Keratinocyte (primary cell): Measurements from ENCODE around the gene CLDN9. TPM values are rescaled to one million over a fixed set of nuclear protein-coding genes. Genes with fewer than 3 reads are reported as not detected.

Experiments
- DNase-seq: peaks from one replicate; pipeline ENCODE4 v3.0.0-alpha.2; 2011; ENCODE audit warnings: low read depth, missing footprints, low spot score
- FAIRE-seq: peaks from 2 replicates; lab custom pipeline; 2011; peaks lifted over from hg19 to GRCh38; lab: Jason Lieb, UNC
- H2AFZ ChIP-seq: 2 replicates; pipeline ENCODE4 v1.6.0; 2012; ENCODE audit warnings: low read length, control low read depth, inconsistent platforms; ENCODE audit not compliant: control insufficient read depth
- H3K27ac ChIP-seq: 2 replicates; pipeline ENCODE4 v1.5.1; 2011; ENCODE audit warnings: low read length; ENCODE audit not compliant: control insufficient read depth, insufficient read depth
- H3K27me3 ChIP-seq: 3 replicates; pipeline ENCODE4 v1.6.0; 2011; ENCODE audit warnings: low read length; ENCODE audit not compliant: control insufficient read depth, insufficient read depth; ENCODE audit errors: extremely low read depth
- H3K36me3 ChIP-seq, 2 experiments: 2 replicates in 1 of 2; 3 replicates in 1 of 2; pipeline ENCODE4 v1.5.1; 2011; ENCODE audit warnings: low read length in 2 of 2, mild to moderate bottlenecking in 1 of 2; ENCODE audit not compliant: control insufficient read depth in 2 of 2, insufficient read depth in 2 of 2; ENCODE audit errors: extremely low read depth in 1 of 2
- H3K4me1 ChIP-seq: 3 replicates; pipeline ENCODE4 v1.5.1; 2011; ENCODE audit warnings: low read length; ENCODE audit not compliant: control insufficient read depth, insufficient read depth; ENCODE audit errors: extremely low read depth
- H3K4me2 ChIP-seq: 3 replicates; pipeline ENCODE4 v1.6.0; 2011; ENCODE audit warnings: low read depth, low read length; ENCODE audit not compliant: control insufficient read depth, insufficient read depth; ENCODE audit errors: extremely low read depth
- H3K4me3 ChIP-seq, 3 experiments: fragments of 200-600 bp in 1 of 3; sonication (generic) in 1 of 3; 2 replicates in 2 of 3; 3 replicates in 1 of 3; pipeline ENCODE4 v1.5.1; 2011 to 2016; ENCODE audit warnings: low read length in 3 of 3, mild to moderate bottlenecking in 3 of 3, control low read depth in 2 of 3, inconsistent platforms in 1 of 3, low read depth in 1 of 3, mixed read lengths in 1 of 3, mixed run types in 1 of 3, moderate library complexity in 1 of 3; ENCODE audit not compliant: control insufficient read depth in 2 of 3, insufficient read depth in 2 of 3; ENCODE audit errors: extremely low read depth in 1 of 3
- H3K79me2 ChIP-seq: 2 replicates; pipeline ENCODE4 v1.6.0; 2012; ENCODE audit warnings: low read length; ENCODE audit not compliant: control insufficient read depth, insufficient read depth
- H3K9ac ChIP-seq: 3 replicates; pipeline ENCODE4 v1.6.0; 2011; ENCODE audit warnings: low read length; ENCODE audit not compliant: control insufficient read depth, insufficient read depth; ENCODE audit errors: extremely low read depth
- H3K9me1 ChIP-seq: 3 replicates; pipeline ENCODE4 v1.6.0; 2011; ENCODE audit warnings: low read length; ENCODE audit not compliant: control insufficient read depth, insufficient read depth; ENCODE audit errors: extremely low read depth
- H3K9me3 ChIP-seq: 2 replicates; pipeline ENCODE4 v1.5.1; 2012; ENCODE audit warnings: low read depth, low read length; ENCODE audit not compliant: control insufficient read depth
- H4K20me1 ChIP-seq: 3 replicates; pipeline ENCODE4 v1.6.0; 2011; ENCODE audit warnings: low read length; ENCODE audit not compliant: control insufficient read depth, insufficient read depth; ENCODE audit errors: extremely low read depth
- EZH2 ChIP-seq: IDR thresholded peaks from one replicate; pipeline ENCODE4 v1.6.1; 2012; ENCODE audit warnings: inconsistent platforms, mild to moderate bottlenecking, low read length, moderate library complexity
- dilution Hi-C: fragments of 300-500 bp; cut with MboI; formaldehyde crosslinking; loops from one replicate; pipeline ENCODE4 v1.7.0; 2020; ENCODE audit warnings: low sequenced_read_pairs; ENCODE audit not compliant: extremely low pct_ligation_motif_present
- polyA plus RNA-seq, 5 experiments: library from polyadenylated mRNA; depleted of rRNA in 3 of 5; stranded (reverse) in 3 of 5; stranded (forward) in 1 of 5; unstranded in 1 of 5; fragments of >200 nt; gene quantifications; 1 replicate in 1 of 5; 2 replicates in 3 of 5; 3 replicates in 1 of 5; pipeline versions ENCODE4 v1.2.1 to v1.2.3, GENCODE V29; 2011 to 2012; ENCODE audit warnings: missing spikeins in 2 of 5, low read depth in 1 of 5, low replicate concordance in 1 of 5
- TF ChIP-seq, protein P1 (sequence below), 3 experiments: IDR thresholded peaks in 1 of 3; conservative IDR thresholded peaks in 1 of 3; optimal IDR thresholded peaks in 1 of 3; 2 replicates in 2 of 3; 3 replicates in 1 of 3; pipeline versions ENCODE3 to v1.5.1; 2011; ENCODE audit warnings: low read length in 3 of 3, mild to moderate bottlenecking in 3 of 3, moderate library complexity in 2 of 3, control low read depth in 1 of 3, inconsistent platforms in 1 of 3; ENCODE audit not compliant: insufficient read depth in 2 of 3; ENCODE audit errors: extremely low read depth in 1 of 3

The CLDN9 gene
- polyA plus RNA-seq, 1 donor (not counting 4 experiments of a cell fraction or from before 2014, with no cell fraction given), result not detected

DNA sequence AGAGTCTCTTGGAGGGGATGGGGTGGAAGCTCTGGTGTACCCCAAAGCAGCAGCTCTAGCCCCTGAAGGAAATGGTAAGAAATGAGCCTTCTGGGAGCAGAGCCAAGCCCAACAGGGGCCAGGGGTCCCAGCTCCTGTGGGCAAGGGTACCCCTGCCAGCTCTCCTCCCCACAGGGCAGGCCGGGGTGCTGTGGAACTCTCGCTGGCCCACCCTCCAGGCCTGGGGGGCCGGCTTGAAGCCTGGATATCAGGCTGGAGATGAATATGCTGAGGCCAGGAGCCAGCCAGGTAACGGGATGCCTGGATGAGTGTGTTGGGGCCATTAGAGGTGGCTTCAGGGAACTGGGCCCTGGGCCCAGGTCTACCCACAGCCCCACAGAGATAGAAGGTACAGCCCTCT lies 12.2 kb upstream of the CLDN9 start:
- peaks cover 4% of the 10 kb centered on the region for H3K4me1 ChIP-seq
- H4K20me1 ChIP-seq, result no peaks in the 10 kb centered on the region
- H3K9ac ChIP-seq, result no peak overlapping the region
- H3K79me2 ChIP-seq, result no peaks in the 10 kb centered on the region
- H3K4me2 ChIP-seq, result no peak overlapping the region
- FAIRE-seq (no peak), DNase-seq (no peak)
- TF ChIP-seq EZH2, result no peak
- TF ChIP-seq, protein P1, sequence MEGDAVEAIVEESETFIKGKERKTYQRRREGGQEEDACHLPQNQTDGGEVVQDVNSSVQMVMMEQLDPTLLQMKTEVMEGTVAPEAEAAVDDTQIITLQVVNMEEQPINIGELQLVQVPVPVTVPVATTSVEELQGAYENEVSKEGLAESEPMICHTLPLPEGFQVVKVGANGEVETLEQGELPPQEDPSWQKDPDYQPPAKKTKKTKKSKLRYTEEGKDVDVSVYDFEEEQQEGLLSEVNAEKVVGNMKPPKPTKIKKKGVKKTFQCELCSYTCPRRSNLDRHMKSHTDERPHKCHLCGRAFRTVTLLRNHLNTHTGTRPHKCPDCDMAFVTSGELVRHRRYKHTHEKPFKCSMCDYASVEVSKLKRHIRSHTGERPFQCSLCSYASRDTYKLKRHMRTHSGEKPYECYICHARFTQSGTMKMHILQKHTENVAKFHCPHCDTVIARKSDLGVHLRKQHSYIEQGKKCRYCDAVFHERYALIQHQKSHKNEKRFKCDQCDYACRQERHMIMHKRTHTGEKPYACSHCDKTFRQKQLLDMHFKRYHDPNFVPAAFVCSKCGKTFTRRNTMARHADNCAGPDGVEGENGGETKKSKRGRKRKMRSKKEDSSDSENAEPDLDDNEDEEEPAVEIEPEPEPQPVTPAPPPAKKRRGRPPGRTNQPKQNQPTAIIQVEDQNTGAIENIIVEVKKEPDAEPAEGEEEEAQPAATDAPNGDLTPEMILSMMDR (optimal IDR thresholded peaks at IDR 0.05 in 1 of 3, IDR thresholded peaks at IDR 0.05 in 1 of 3, conservative IDR thresholded peaks at IDR 0.05 in 1 of 3; ENCODE audit: extremely low read depth in 1 of 3, insufficient read depth in 2 of 3, low read length in 3 of 3), result no peak
- H3K36me3 ChIP-seq, result no peaks in the 10 kb centered on the region
- no peaks in the 10 kb centered on the region for H3K9me3 ChIP-seq
- H3K4me3 ChIP-seq, result no peak overlapping the region
- dilution Hi-C loops, result no loop called here
- H3K27me3 ChIP-seq, result no peaks in the 10 kb centered on the region
- H3K27ac ChIP-seq, result no peak overlapping the region
- H2AFZ ChIP-seq, result no peak overlapping the region
- no peaks in the 10 kb centered on the region for H3K9me1 ChIP-seq

DNA sequence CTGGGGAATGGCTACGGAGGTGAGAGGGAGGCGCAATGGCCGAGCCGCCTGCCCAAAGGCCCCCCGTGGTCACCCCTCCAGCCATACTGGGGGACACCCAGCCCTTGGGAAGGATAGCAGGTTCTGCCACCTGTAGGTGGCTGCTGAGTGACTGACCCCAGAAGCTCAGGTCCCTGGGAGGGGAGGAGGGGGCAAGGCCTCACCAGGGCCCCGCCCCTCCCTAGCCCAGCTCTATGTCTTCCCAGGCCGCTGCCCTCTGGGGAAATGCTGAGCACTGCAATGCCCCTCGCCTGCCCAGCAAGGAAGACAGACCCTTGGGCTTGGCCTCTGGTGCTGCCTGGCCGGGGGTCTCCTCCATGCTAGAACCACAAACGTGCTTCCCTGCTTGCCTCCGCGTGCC lies 11.4 kb upstream of the CLDN9 start:
- Histone ChIP-seq H4K20me1 (no peaks in the 10 kb centered on the region), H3K27ac (no peak overlapping the region), H3K36me3 (no peaks in the 10 kb centered on the region), H3K27me3 (no peaks in the 10 kb centered on the region), H3K9me1 (no peaks in the 10 kb centered on the region), H2AFZ (no peak overlapping the region), H3K9me3 (no peaks in the 10 kb centered on the region), H3K4me1 (peaks cover 1% of the 10 kb centered on the region), H3K79me2 (no peaks in the 10 kb centered on the region), H3K9ac (no peak overlapping the region), H3K4me2 (no peak overlapping the region), H3K4me3 (no peak overlapping the region)
- FAIRE-seq (no peak), DNase-seq (no peak)
- no peak for TF ChIP-seq EZH2
- TF ChIP-seq, protein P1 (optimal IDR thresholded peaks at IDR 0.05 in 1 of 3, IDR thresholded peaks at IDR 0.05 in 1 of 3, conservative IDR thresholded peaks at IDR 0.05 in 1 of 3; ENCODE audit: extremely low read depth in 1 of 3, insufficient read depth in 2 of 3, low read length in 3 of 3), result no peak
- dilution Hi-C loops, result no loop called here
